Activated naive CD8-positive, alpha-beta T cell treated with anti-CD3 and anti-CD28 coated beads, Interleukin-2, amount 50 U/mL, for 24 hours (primary cell): Measurements from ENCODE around the gene HLA-DOA.

ENCODE experiments used
- ATAC-seq: fragments of 150-1000 bp; cut with Tn5 transposase; one replicate; pipeline ENCODE4 v1.10.0; 2021
- DNase-seq: peaks from one replicate; pipeline ENCODE4 v3.0.0; 2021
- H3K27ac Mint-ChIP-seq: one replicate; pipeline ENCODE4 v1.8.0; 2021; ENCODE audit warnings: mild to moderate bottlenecking, mixed read lengths
- H3K27me3 Mint-ChIP-seq: one replicate; pipeline ENCODE4 v1.8.0; 2021; ENCODE audit warnings: mixed read lengths
- H3K36me3 Mint-ChIP-seq: one replicate; pipeline ENCODE4 v1.8.0; 2021; ENCODE audit warnings: low read depth, mixed read lengths
- H3K4me1 Mint-ChIP-seq: one replicate; pipeline ENCODE4 v1.8.0; 2021; ENCODE audit warnings: mixed read lengths
- H3K4me3 Mint-ChIP-seq: one replicate; pipeline ENCODE4 v1.8.0; 2021; ENCODE audit warnings: mild to moderate bottlenecking, moderate library complexity, mixed read lengths
- H3K9me3 Mint-ChIP-seq: one replicate; pipeline ENCODE4 v1.8.0; 2021; ENCODE audit warnings: mixed read lengths

Gene HLA-DOA

DNA sequence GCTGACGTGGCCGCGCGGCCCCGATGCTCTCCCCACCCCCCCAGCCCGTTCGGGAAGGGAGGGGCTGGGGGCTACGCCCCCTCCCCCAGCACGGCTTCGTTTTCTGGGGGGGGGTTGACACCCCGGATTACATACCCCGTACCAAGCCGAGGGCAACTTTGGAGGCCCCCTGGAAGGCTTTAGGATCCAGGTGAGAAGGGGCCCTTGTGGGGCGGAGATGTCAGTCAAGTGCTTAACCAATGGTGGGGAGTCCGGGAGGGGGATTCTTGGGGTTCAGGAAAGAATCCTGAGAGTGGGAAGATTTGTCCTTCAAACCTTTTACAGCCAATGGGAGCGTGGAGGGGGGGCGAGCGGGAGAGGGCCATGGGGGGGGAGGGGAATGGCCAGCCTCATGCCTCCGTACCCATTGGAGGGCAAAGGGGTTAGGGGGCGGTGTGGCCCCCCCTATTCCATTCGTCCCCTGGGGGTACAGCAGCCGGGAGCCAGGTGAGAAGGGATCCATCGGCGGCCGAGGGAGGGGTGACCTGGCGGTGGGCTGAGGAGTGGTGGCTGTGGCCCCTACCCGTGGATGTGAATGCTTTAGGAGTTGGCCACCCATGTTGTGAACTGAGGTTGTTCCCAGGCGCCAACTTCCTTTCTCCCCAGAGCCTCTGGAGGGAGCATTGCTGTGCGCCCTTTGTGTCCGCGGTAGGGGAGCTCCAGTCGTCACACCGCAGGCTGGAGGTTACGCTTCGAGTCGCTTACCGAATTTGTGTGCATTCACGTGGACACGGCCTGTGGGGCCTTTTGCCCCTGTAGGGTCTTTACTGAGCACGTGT is 40.3 kb downstream of the HLA-DOA start:
- peak; percentile 1 for ATAC-seq
- H3K27me3 Mint-ChIP-seq = no peaks in the 10 kb centered on the region
- peaks cover 38% of the 10 kb centered on the region for H3K4me1 Mint-ChIP-seq
- H3K9me3 Mint-ChIP-seq = no peaks in the 10 kb centered on the region
- peaks cover 51% of the 10 kb centered on the region for H3K36me3 Mint-ChIP-seq
- peak; percentile 76 for DNase-seq
- H3K4me3 Mint-ChIP-seq = peak overlapping the region; percentile 97
- H3K27ac Mint-ChIP-seq = peak overlapping the region; percentile 97

DNA sequence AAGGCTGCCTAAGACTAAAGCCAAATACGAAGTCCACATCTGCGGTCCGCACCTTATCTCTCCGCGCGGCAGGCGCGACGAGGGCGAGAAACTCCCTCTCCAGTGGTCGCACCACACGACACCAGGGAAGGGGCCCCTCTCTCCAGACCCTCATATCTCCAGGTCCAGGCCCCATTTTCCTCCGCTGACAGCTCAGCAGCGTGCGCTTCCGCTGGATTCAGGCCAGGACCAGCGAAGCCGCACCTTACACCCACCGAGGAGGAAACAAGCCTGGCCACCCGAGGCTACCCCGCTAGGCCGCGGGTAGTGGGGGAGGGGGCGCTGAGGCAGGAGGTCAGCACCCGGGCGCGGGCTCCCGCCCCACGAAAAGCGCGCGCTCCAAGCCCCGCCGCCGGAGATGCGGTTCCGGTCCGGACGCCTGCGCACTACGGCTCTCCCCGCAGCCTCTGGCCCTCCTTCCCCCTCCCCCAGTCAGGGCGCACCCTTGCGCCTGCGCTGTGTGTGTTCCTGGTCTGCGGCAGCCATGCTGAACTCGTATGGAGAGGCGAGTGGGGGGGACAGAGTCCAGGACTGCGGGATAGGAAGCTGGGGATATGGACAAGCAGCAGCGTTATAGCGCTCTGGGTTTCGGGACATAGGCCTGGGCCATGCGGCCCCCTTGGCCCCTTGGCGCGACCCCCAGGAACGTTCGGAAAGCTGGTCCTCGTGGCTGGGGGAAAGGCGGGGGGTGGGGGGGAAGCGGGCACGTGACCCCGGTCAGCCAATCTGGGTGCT is 41.1 kb downstream of the HLA-DOA start, which contains the start of gene BRD2:
Gene BRD2 (plus strand): TSS at position 502 of the 774 bp plus-strand sequence. CDS start 4,305 bp downstream, outside the sequence.
- Mint-ChIP-seq H3K36me3 (peaks cover 43% of the 10 kb centered on the region), H3K4me3 (peak within 1 kb of the TSS; percentile 97), H3K27me3 (no peaks in the 10 kb centered on the region), H3K4me1 (peaks cover 45% of the 10 kb centered on the region), H3K27ac (peak within 1 kb of the TSS; percentile 97), H3K9me3 (no peaks in the 10 kb centered on the region)
- ATAC-seq = peak; percentile 27
- DNase-seq = peak; percentile 97

DNA sequence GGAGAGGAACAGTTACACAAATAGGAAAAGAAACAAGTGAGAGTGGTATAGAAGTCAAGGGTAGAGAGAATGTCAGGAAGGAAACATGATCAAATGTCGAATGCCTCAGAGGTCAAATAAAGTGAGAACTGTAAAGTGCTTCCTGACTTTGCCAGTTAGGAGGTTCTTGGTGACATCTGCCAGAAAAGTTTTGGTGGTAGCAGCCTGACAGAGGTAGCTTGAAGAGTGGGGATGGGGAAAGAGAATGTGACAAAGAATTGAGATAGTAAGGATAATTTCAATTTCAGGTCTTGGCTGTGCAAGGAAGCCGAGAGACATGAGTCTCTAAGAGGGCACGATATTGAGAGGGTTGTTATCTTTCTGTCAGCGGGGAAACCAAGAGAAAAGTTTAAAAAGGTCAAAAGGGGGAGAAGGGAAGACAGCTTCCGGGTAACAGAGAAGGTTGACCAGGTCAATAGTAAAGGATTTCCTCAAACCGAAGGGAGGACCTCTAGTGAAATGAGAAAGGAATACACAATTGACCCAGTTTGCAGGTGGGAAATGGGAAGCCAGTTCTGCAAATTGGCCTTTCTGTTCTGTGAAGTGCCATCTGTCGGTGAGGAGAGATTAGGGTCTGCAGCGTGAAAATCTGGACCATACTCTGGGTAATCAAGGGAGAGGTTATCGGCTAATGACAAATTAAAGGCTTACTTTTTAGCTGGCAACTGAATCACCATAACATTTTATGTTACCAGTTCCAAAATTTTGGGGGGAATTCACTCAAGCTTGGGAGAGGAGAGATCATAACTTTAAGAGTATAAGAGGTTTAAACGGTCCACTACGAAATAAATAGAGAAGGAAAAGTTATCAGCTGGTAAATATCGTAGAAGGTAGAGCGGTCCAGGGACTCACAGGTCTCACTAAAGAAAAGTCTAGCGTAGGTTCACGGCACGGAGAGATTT is 42.0 kb downstream of the HLA-DOA start:
- H3K4me1 Mint-ChIP-seq = peaks cover 50% of the 10 kb centered on the region
- H3K9me3 Mint-ChIP-seq = no peaks in the 10 kb centered on the region
- ATAC-seq (no peak), DNase-seq (peak; percentile 38)
- H3K4me3 Mint-ChIP-seq = peak overlapping the region; percentile 97
- H3K27me3 Mint-ChIP-seq = no peaks in the 10 kb centered on the region
- H3K27ac Mint-ChIP-seq = peak overlapping the region; percentile 97
- H3K36me3 Mint-ChIP-seq = peaks cover 34% of the 10 kb centered on the region

DNA sequence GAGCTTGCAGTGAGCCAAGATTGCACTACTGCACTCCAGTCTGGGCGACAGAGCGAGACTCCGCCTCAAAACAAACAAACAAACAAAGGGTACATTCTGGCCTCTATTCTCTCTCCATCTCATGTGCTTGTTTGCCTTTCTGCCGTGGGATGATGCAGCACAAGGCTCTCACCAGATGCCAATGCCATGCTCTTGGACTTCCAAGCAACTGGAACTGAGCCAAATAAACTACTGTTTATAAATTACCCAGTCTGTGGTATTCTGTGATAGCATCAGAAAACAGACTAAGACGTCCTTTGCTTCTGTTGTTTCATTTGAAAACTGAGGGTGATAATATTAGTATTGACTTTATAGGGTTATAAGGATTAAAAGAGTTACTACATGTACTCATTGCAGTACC is 44.6 kb downstream of the HLA-DOA start:
- no peak for DNase-seq
- no peak for ATAC-seq
- no peak overlapping the region for H3K27ac Mint-ChIP-seq
- no peaks in the 10 kb centered on the region for H3K27me3 Mint-ChIP-seq
- peaks cover 10% of the 10 kb centered on the region for H3K36me3 Mint-ChIP-seq
- no peak overlapping the region for H3K4me3 Mint-ChIP-seq
- H3K9me3 Mint-ChIP-seq = no peaks in the 10 kb centered on the region
- peaks cover 60% of the 10 kb centered on the region for H3K4me1 Mint-ChIP-seq

DNA sequence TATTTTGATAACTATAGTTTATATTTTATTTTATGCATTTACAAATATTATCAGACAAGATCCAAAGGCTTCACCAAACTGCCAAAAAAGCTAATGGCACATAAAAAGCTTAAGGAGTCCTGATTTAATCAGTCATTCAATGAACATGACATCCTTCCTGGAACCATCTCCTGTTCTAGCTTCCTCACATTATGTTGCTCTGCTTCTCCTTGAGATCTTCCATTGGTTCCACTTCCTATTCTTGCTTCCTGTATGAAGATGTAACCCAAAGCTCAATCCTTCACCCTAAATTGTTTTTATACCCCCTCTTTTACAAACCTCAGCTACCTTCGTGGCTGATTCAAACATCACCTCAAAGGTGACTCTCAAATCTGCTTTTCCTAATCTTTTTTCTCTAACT is 45.5 kb downstream of the HLA-DOA start:
- peaks cover 6% of the 10 kb centered on the region for H3K36me3 Mint-ChIP-seq
- no peak overlapping the region for H3K4me3 Mint-ChIP-seq
- H3K9me3 Mint-ChIP-seq = no peaks in the 10 kb centered on the region
- DNase-seq (no peak), ATAC-seq (no peak)
- H3K4me1 Mint-ChIP-seq = peaks cover 60% of the 10 kb centered on the region
- no peaks in the 10 kb centered on the region for H3K27me3 Mint-ChIP-seq
- H3K27ac Mint-ChIP-seq = no peak overlapping the region

DNA sequence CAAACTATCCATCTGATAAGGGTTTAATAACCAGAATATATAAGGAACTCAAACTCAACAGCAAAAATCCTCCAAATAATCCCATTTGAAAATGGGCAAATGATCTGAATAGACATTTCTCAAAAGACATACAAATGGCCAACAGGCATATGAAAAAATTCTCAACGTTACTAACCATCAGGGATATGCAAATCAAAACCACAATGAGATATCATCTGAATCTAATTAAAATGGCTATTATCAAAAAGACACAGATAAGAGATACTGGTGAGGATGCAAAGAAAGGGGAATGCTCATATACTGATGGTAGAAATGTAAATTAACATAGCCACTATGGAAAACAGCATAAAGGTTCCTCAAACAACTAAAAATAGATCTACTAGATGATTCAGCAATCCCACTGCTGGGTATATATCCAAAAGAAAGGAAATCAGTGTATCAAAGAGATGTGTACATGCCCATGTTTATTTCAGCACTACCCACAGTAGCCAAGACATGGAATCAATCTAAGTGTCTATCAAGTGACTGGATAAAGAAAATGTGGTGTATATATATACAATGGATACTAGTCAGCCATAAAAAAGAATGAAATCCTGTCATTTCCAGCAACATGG is 47.1 kb downstream of the HLA-DOA start:
- no peak for ATAC-seq
- Mint-ChIP-seq H3K4me1 (peaks cover 55% of the 10 kb centered on the region), H3K9me3 (no peaks in the 10 kb centered on the region), H3K27ac (no peak overlapping the region), H3K4me3 (no peak overlapping the region), H3K27me3 (no peaks in the 10 kb centered on the region), H3K36me3 (peaks cover 6% of the 10 kb centered on the region)
- DNase-seq = no peak

DNA sequence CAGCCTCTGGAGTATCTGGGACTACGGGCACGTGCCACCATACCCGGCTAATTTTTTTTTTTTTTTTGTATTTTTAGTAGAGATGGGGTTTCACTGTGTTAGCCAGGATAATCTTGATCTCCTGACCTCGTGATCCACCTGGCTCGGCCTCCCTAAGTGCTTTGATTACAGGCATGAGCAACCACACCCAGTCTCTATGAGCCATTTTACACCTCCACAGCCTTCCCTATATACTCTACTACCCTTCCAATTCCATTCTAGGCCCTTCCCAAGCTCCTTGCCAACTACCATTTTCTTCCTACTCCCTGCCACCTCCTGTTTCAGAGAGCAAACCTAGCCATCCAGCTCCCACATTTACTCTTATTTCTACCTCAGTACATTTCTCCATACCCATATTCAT is 48.8 kb downstream of the HLA-DOA start:
- H3K4me3 Mint-ChIP-seq = no peak overlapping the region
- DNase-seq = no peak
- no peak for ATAC-seq
- peaks cover 47% of the 10 kb centered on the region for H3K4me1 Mint-ChIP-seq
- H3K9me3 Mint-ChIP-seq = no peaks in the 10 kb centered on the region
- H3K27ac Mint-ChIP-seq = no peak overlapping the region
- no peaks in the 10 kb centered on the region for H3K27me3 Mint-ChIP-seq
- peaks cover 3% of the 10 kb centered on the region for H3K36me3 Mint-ChIP-seq

DNA sequence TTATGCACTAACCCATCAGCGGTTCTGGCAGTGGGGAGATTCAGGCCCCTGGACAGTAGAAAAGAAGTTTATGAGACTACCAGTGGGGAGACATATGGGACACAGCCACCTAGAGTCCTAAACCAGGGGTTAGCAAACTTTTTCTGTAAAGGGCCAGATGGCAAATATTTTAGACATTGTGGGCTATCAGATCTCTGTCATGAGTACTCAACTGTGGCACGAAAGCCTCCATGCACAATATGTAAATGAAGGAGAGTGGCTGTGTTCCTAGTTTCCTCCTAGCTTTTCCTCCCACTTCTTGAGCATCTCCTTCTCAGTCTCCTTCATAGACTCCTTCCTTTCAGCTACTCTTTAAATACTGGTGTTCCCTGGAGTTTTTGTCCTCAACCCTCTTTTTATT is 53.2 kb downstream of the HLA-DOA start:
- Mint-ChIP-seq H3K4me1 (peaks cover 44% of the 10 kb centered on the region), H3K36me3 (peaks cover 2% of the 10 kb centered on the region), H3K27ac (no peak overlapping the region), H3K9me3 (no peaks in the 10 kb centered on the region), H3K27me3 (no peaks in the 10 kb centered on the region), H3K4me3 (no peak overlapping the region)
- DNase-seq = peak; percentile 0
- ATAC-seq = no peak

DNA sequence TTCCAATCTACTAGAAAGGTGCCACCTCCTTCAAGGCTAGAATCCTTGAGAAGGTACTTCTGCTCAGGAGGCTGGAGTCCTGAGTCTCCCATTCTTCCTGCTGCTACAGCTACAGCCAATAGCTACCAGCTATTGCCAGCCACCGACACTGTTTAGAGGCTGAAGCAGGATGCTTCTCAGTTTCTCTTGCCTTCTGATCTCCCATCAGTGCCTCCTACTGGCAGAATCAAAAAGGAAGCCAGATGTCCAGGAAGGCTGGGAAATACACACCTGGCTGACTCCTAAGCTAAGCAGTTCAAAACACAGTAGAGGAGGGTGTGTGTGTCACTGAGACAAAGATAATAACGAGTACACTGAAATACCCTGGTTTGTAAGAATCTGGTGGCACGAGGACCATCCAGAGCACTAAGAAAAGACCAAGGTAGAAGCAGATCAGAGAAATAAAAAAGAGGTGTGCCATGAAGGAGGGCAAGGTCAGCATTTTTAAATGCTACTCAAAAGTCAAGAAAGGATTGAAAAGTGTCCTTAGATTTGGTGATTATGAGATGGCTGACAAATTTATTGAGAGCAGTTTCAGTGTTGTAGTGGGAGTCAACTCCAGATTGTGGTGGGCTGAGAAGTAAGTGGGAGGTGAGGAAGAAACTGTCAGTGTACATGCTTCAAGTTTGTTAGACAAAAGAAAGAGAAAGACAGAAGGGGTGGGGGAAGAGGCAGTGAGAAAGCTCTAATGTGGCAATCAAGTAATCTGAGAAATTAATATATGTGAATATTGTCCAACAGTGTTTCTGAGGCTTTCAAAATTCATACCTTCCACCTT is 54.2 kb downstream of the HLA-DOA start:
- peaks cover 48% of the 10 kb centered on the region for H3K4me1 Mint-ChIP-seq
- DNase-seq = peak; percentile 0
- H3K27me3 Mint-ChIP-seq = no peaks in the 10 kb centered on the region
- peak; percentile 34 for ATAC-seq
- no peak overlapping the region for H3K27ac Mint-ChIP-seq
- no peaks in the 10 kb centered on the region for H3K9me3 Mint-ChIP-seq
- H3K4me3 Mint-ChIP-seq = peak overlapping the region; percentile 19
- peaks cover 3% of the 10 kb centered on the region for H3K36me3 Mint-ChIP-seq

DNA sequence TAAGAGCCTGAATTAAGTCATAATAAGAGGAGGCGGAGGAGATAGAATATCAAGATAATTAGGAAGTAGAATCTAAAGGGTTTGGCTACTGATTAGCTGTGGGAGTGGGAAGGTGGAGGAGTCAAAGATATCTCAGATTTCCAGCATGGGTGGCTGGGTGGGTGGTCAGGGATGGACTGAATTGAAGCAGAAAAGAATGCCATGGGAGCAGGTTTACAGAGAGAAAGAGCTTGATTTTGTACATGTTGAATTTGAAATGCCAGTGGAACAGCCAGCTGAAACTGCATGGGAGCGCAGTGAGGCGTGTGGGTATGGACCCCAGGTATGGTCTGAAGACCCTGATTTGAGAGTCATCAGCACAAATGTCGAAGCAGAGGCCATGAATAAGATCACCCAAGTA is 55.1 kb downstream of the HLA-DOA start:
- Mint-ChIP-seq H3K36me3 (peaks cover 5% of the 10 kb centered on the region), H3K9me3 (no peaks in the 10 kb centered on the region), H3K4me1 (peaks cover 55% of the 10 kb centered on the region), H3K27me3 (no peaks in the 10 kb centered on the region), H3K27ac (no peak overlapping the region), H3K4me3 (no peak overlapping the region)
- DNase-seq = no peak
- ATAC-seq = no peak
